Regular cardiac myocyte (primary cell): ENCODE data around the gene CNOT8. TPM values are rescaled to one million over a fixed set of nuclear protein-coding genes. Genes with fewer than 3 reads are reported as not detected.

Experiments used
- total RNA-seq: library from RNA; depleted of rRNA; stranded (reverse); fragments of >200 nt; gene quantifications from 2 replicates; pipeline ENCODE4 v1.2.3, GENCODE V29; 2014

The CNOT8 gene
- total RNA-seq: 64.6 and 110 TPM in 2 replicates

GRCh38 chr5:154858297-154858971 is at the start of gene CNOT8:
CNOT8 (plus strand) TSS chr5:154858627; CDS start chr5:154863279, 4,652 bp downstream.

GRCh38 chr5:154850255-154851062 is 8.0 kb upstream of the CNOT8 start, which contains the start of gene FAXDC2:
FAXDC2 (minus strand) TSS chr5:154850603; CDS start chr5:154838178, 12,425 bp downstream.

Other genes with a start within 250 kb of the CNOT8 start
- gene LARP1, start 103.2 kb upstream of the CNOT8 start, total RNA-seq: 40.0 and 66.7 TPM in 2 replicates
- 0.77 and 7.9 TPM in 2 replicates for gene FAXDC2, start 8.0 kb upstream of the CNOT8 start, total RNA-seq
- gene GEMIN5, start 79.6 kb downstream of the CNOT8 start, total RNA-seq: 14.4 and 28.4 TPM in 2 replicates
- 27.6 and 35.3 TPM in 2 replicates for gene MRPL22, start 82.4 kb downstream of the CNOT8 start, total RNA-seq
- under 0.01 TPM in 1 of 2 replicates, not detected in the other for gene KIF4B, start 155.1 kb downstream of the CNOT8 start, total RNA-seq